ENCODE measurements around the gene URI1. TPM values are rescaled to one million over a fixed set of nuclear protein-coding genes. Genes with fewer than 3 reads are reported as not detected.

Gene URI1
- total and polyA plus RNA-seq, 2 experiments from 2014 or later = 49.7 to 49.9 TPM

DNA sequence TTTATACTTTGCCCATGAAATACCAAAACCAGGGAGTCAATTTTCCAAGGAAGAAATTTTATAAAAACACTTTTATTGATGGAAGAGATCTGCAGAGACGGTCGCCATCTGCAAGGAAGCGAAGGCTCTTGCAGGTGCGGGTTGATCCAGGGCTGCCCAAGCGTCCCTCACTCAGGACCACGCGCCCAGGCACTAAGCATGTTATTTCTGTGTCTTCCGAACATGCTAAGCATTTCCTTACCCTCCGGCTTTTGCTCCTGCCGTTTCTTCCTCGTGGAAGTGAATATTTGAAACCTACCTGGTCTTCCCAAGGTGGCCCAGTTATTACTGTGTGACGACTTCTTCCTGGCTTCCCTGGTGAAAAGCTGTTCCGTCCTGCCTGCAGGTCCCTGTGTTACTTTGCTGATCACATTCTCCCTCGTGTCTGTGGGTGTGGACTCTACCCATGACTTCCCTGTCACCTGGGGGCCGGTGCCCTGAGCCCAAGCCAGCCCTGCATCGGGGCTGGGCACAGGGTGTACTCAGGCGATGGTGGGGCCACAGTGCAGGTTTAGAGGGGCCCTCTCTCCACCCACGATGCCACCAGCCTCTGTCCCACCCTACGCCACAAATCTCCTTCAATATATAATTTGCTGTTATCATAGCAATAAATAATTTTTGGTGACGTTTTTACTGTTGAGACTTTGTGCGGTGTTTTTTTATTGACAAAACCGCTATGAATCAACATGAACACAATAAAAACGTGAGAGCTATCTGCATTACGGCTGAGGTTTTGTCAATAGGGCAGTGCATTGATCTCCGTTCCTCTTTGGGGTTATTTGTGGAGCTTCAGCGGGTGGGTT, 119.4 kb downstream of the URI1 start:
- no peak overlapping the region for H3K4me3 ChIP-seq
- TF ChIP-seq, protein P1, sequence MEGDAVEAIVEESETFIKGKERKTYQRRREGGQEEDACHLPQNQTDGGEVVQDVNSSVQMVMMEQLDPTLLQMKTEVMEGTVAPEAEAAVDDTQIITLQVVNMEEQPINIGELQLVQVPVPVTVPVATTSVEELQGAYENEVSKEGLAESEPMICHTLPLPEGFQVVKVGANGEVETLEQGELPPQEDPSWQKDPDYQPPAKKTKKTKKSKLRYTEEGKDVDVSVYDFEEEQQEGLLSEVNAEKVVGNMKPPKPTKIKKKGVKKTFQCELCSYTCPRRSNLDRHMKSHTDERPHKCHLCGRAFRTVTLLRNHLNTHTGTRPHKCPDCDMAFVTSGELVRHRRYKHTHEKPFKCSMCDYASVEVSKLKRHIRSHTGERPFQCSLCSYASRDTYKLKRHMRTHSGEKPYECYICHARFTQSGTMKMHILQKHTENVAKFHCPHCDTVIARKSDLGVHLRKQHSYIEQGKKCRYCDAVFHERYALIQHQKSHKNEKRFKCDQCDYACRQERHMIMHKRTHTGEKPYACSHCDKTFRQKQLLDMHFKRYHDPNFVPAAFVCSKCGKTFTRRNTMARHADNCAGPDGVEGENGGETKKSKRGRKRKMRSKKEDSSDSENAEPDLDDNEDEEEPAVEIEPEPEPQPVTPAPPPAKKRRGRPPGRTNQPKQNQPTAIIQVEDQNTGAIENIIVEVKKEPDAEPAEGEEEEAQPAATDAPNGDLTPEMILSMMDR (IDR thresholded peaks at IDR 0.05; ENCODE audit: low read depth, low read length) = no peak
- H3K36me3 ChIP-seq = no peaks in the 10 kb centered on the region
- no peaks in the 10 kb centered on the region for H3K9me3 ChIP-seq (ENCODE audit: low read depth)
- no peak for DNase-seq (ENCODE audit: low read depth in 1 of 2, low spot score in 1 of 2)
- no peak overlapping the region for H3K27ac ChIP-seq
- no peaks in the 10 kb centered on the region for H3K27me3 ChIP-seq
- no peaks in the 10 kb centered on the region for H3K4me1 ChIP-seq (ENCODE audit: low read depth)

GRCh38 chr19:30062065-30062906, 120.2 kb downstream of the URI1 start:
- H3K4me1 ChIP-seq (ENCODE audit: low read depth) = no peaks in the 10 kb centered on the region

GRCh38 chr19:30062907-30063649, 121.0 kb downstream of the URI1 start:
- Histone ChIP-seq H3K4me1 (ENCODE audit: low read depth) (no peaks in the 10 kb centered on the region), H3K27me3 (no peaks in the 10 kb centered on the region), H3K27ac (no peak overlapping the region), H3K4me3 (no peak overlapping the region), H3K9me3 (ENCODE audit: low read depth) (no peaks in the 10 kb centered on the region), H3K36me3 (no peaks in the 10 kb centered on the region)
- TF ChIP-seq, protein P1 (IDR thresholded peaks at IDR 0.05; ENCODE audit: low read depth, low read length) = no peak
- DNase-seq (ENCODE audit: low read depth in 1 of 2, low spot score in 1 of 2) = no peak

More at GRCh38 chr19:30062065-30062906, 120.2 kb downstream of the URI1 start:
- DNase-seq (ENCODE audit: low read depth in 1 of 2, low spot score in 1 of 2) = no peak
- H3K27me3 ChIP-seq = no peaks in the 10 kb centered on the region
- H3K4me3 ChIP-seq = no peak overlapping the region
- TF ChIP-seq, protein P1 (IDR thresholded peaks at IDR 0.05; ENCODE audit: low read depth, low read length) = no peak
- H3K36me3 ChIP-seq = no peaks in the 10 kb centered on the region
- no peaks in the 10 kb centered on the region for H3K9me3 ChIP-seq (ENCODE audit: low read depth)
- H3K27ac ChIP-seq = no peak overlapping the region

GRCh38 chr19:30063650-30064347, 121.8 kb downstream of the URI1 start:
- no peaks in the 10 kb centered on the region for H3K9me3 ChIP-seq (ENCODE audit: low read depth)
- no peak overlapping the region for H3K4me3 ChIP-seq
- no peaks in the 10 kb centered on the region for H3K4me1 ChIP-seq (ENCODE audit: low read depth)
- no peak for DNase-seq (ENCODE audit: low read depth in 1 of 2, low spot score in 1 of 2)
- H3K36me3 ChIP-seq = no peaks in the 10 kb centered on the region
- H3K27me3 ChIP-seq = no peaks in the 10 kb centered on the region
- no peak overlapping the region for H3K27ac ChIP-seq
- TF ChIP-seq, protein P1 (IDR thresholded peaks at IDR 0.05; ENCODE audit: low read depth, low read length) = no peak

- Histone ChIP-seq H3K9me3 (ENCODE audit: low read depth) (no peaks in the 10 kb centered on the region), H3K4me1 (ENCODE audit: low read depth) (no peaks in the 10 kb centered on the region), H3K27ac (no peak overlapping the region), H3K36me3 (no peaks in the 10 kb centered on the region), H3K27me3 (no peaks in the 10 kb centered on the region), H3K4me3 (no peak overlapping the region)
- TF ChIP-seq, protein P1 (IDR thresholded peaks at IDR 0.05; ENCODE audit: low read depth, low read length) = no peak
- DNase-seq (ENCODE audit: low read depth in 1 of 2, low spot score in 1 of 2) = no peak
Measured at GRCh38 chr19:30064348-30064699, 122.3 kb downstream of the URI1 start.

Measured in cardiac muscle cell (in vitro differentiated cells and primary cell).